ENCODE results near the gene MEGF11. TPM values are rescaled to one million over a fixed set of nuclear protein-coding genes. Genes with fewer than 3 reads are reported as not detected.

The MEGF11 gene
- polyA plus RNA-seq, 3 donors, result not detected

DNA sequence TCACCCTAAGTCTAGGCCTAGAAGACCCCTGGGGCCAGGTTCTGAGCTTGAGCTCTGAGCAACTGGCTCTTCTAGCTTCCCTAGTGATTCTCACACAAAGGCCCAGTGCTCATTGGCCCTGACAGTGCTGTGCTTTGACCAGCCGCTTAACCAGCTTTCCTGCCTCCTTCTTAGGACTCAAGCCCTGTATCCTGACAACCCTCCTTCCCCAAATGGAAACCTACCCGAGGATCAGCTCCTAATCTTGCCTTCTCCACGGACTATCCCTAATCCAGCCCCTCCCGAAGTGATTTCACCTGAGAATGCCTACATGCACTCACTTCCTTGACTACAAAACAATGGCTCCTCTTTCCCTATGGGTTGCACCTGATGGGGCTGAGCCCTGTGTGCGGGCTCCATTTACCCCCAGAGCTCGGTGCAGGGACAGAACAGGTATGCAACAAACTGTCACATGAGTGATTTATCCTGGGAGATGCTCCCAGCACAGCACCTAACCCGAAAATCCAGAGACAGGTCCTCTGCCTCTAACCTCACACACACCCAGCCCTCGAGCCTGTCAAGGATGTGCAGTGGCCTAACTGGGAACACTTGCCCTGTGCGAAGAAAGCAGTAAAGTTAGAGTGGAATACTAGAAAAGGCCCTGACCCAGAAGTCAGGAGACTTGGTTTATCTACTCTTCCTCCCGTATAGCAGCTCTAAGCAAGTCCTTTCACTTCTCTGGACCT is 2.3 kb downstream of the MEGF11 start:
- Histone ChIP-seq H3K4me1 (ENCODE audit: control insufficient read depth in 1 of 2, insufficient read depth in 2 of 2, low read length in 2 of 2) (peaks cover 22 to 30% of the 10 kb centered on the region in 2 donors), H3K9ac (ENCODE audit: insufficient read depth, low read length, poor library complexity, severe bottlenecking) (no peak overlapping the region), H3K9me3 (replicated peaks in 1 of 2; ENCODE audit: control insufficient read depth in 1 of 2, insufficient read depth in 1 of 2, low read length in 2 of 2) (peaks cover 0 to 29% of the 10 kb centered on the region in 2 donors), H3K36me3 (replicated peaks in 1 of 2; ENCODE audit: control insufficient read depth in 1 of 2, insufficient read depth in 2 of 2, low read length in 2 of 2) (no peaks in the 10 kb centered on the region), H3K79me2 (ENCODE audit: insufficient read depth, low read length) (no peaks in the 10 kb centered on the region), H3K27ac (ENCODE audit: low read depth in 1 of 2, low read length in 2 of 2) (no peak overlapping the region), H3K27me3 (ENCODE audit: control insufficient read depth in 2 of 2, insufficient read depth in 2 of 2, low read length in 2 of 2) (peaks cover 70 to 73% of the 10 kb centered on the region in 2 donors), H2AFZ (ENCODE audit: insufficient read depth, low read depth, low read length, poor library complexity, severe bottlenecking) (no peak overlapping the region), H4K20me1 (ENCODE audit: insufficient read depth, low read length) (no peaks in the 10 kb centered on the region), H3K4me3 (replicated peaks in 1 of 3; ENCODE audit: low read depth in 2 of 3, low read length in 3 of 3) (no peak overlapping the region), H3K4me2 (replicated peaks; ENCODE audit: extremely low read depth, low read length, poor library complexity, severe bottlenecking) (peak overlapping the region; percentile 23)
- H3K27me3 Mint-ChIP-seq (ENCODE audit: low read depth in 3 of 3), result peaks cover 67 to 94% (median 79%) of the 10 kb centered on the region in 3 donors
- DNase-seq, result no peak
- H3K36me3 Mint-ChIP-seq, result peaks cover 6 to 7% of the 10 kb centered on the region in 2 donors
- no peak overlapping the region for H3K27ac Mint-ChIP-seq
- intact Hi-C loops (cut with micrococcal nuclease), result no loop called here
- TF ChIP-seq, protein P1, sequence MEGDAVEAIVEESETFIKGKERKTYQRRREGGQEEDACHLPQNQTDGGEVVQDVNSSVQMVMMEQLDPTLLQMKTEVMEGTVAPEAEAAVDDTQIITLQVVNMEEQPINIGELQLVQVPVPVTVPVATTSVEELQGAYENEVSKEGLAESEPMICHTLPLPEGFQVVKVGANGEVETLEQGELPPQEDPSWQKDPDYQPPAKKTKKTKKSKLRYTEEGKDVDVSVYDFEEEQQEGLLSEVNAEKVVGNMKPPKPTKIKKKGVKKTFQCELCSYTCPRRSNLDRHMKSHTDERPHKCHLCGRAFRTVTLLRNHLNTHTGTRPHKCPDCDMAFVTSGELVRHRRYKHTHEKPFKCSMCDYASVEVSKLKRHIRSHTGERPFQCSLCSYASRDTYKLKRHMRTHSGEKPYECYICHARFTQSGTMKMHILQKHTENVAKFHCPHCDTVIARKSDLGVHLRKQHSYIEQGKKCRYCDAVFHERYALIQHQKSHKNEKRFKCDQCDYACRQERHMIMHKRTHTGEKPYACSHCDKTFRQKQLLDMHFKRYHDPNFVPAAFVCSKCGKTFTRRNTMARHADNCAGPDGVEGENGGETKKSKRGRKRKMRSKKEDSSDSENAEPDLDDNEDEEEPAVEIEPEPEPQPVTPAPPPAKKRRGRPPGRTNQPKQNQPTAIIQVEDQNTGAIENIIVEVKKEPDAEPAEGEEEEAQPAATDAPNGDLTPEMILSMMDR (IDR thresholded peaks at IDR 0.05), result no peak
- peak overlapping the region in 1 of 2 donors; percentile 73 for H3K4me3 Mint-ChIP-seq
- 85% methylated on average over 4 of the region's 10 CpGs for WGBS (ENCODE audit: insufficient coverage)
- peaks cover 0 to 26% (median 12%) of the 10 kb centered on the region in 7 donors for H3K9me3 Mint-ChIP-seq
- peaks cover 27% of the 10 kb centered on the region for H3K4me1 Mint-ChIP-seq

- no peak overlapping the region for H3K9ac ChIP-seq (ENCODE audit: insufficient read depth, low read length, poor library complexity, severe bottlenecking)
- DNase-seq, result no peak
- no peak overlapping the region for H3K4me3 ChIP-seq (replicated peaks in 1 of 3; ENCODE audit: low read depth in 2 of 3, low read length in 3 of 3)
- peaks cover 57 to 90% (median 67%) of the 10 kb centered on the region in 3 donors for H3K27me3 Mint-ChIP-seq (ENCODE audit: low read depth in 3 of 3)
- peaks cover 6% of the 10 kb centered on the region in 2 donors for H3K36me3 Mint-ChIP-seq
- peaks cover 56 to 58% of the 10 kb centered on the region in 2 donors for H3K27me3 ChIP-seq (ENCODE audit: control insufficient read depth in 2 of 2, insufficient read depth in 2 of 2, low read length in 2 of 2)
- no peaks in the 10 kb centered on the region for H3K79me2 ChIP-seq (ENCODE audit: insufficient read depth, low read length)
- no peaks in the 10 kb centered on the region for H3K36me3 ChIP-seq (replicated peaks in 1 of 2; ENCODE audit: control insufficient read depth in 1 of 2, insufficient read depth in 2 of 2, low read length in 2 of 2)
- no peak overlapping the region for H2AFZ ChIP-seq (ENCODE audit: insufficient read depth, low read depth, low read length, poor library complexity, severe bottlenecking)
- no peaks in the 10 kb centered on the region for H4K20me1 ChIP-seq (ENCODE audit: insufficient read depth, low read length)
- intact Hi-C loops (cut with micrococcal nuclease), result no loop called here
- H3K4me1 Mint-ChIP-seq, result peaks cover 24% of the 10 kb centered on the region
- H3K4me3 Mint-ChIP-seq, result peak overlapping the region in 1 of 2 donors; percentile 12
- H3K9me3 ChIP-seq (replicated peaks in 1 of 2; ENCODE audit: control insufficient read depth in 1 of 2, insufficient read depth in 1 of 2, low read length in 2 of 2), result peaks cover 0 to 13% of the 10 kb centered on the region in 2 donors
- TF ChIP-seq, protein P1 (IDR thresholded peaks at IDR 0.05), result no peak
- H3K27ac ChIP-seq (ENCODE audit: low read depth in 1 of 2, low read length in 2 of 2), result no peak overlapping the region
- peaks cover 0 to 26% (median 10%) of the 10 kb centered on the region in 7 donors for H3K9me3 Mint-ChIP-seq
- H3K4me1 ChIP-seq (ENCODE audit: control insufficient read depth in 1 of 2, insufficient read depth in 2 of 2, low read length in 2 of 2), result peaks cover 22 to 30% of the 10 kb centered on the region in 2 donors
- H3K4me2 ChIP-seq (replicated peaks; ENCODE audit: extremely low read depth, low read length, poor library complexity, severe bottlenecking), result no peak overlapping the region
- no peak overlapping the region for H3K27ac Mint-ChIP-seq
- no CpG with 5 or more reads among the region's 2 CpGs for WGBS (ENCODE audit: insufficient coverage)
These were observed 3.9 kb downstream of the MEGF11 start for GRCh38 chr15:66249605-66250174.
